ENCODE data around the gene RPA3. TPM values are rescaled to one million over a fixed set of nuclear protein-coding genes. Genes with fewer than 3 reads are reported as not detected.
A peak's percentile ranks its signal among the peaks of the same experiment; 100 is the strongest.

The RPA3 gene
- total and polyA plus RNA-seq, 8 donors = 28.5 to 49.2 (median 43.5) TPM

- H3K4me1 ChIP-seq = peaks cover 0 to 7% of the 10 kb centered on the region in 2 donors
- DNase-seq (no peak), ATAC-seq (no peak)
- H3K9me3 ChIP-seq = no peaks in the 10 kb centered on the region
- H3K36me3 ChIP-seq = no peaks in the 10 kb centered on the region
- TF ChIP-seq CTCF (IDR thresholded peaks at IDR 0.05) = no peak
- no peaks in the 10 kb centered on the region for H3K27me3 ChIP-seq
- intact Hi-C loops (cut with DNase I) = no loop called here
- H3K4me3 ChIP-seq = no peak overlapping the region
- no peak overlapping the region for H3K27ac ChIP-seq
Observed at GRCh38 chr7:7737674-7738073, 19.3 kb upstream of the RPA3 start.

- H3K4me3 ChIP-seq = no peak overlapping the region
- H3K9me3 ChIP-seq = no peaks in the 10 kb centered on the region
- no peaks in the 10 kb centered on the region for H3K27me3 ChIP-seq
- no peak for TF ChIP-seq CTCF (IDR thresholded peaks at IDR 0.05)
- peaks cover 3 to 7% of the 10 kb centered on the region in 2 donors for H3K4me1 ChIP-seq
- no peaks in the 10 kb centered on the region for H3K36me3 ChIP-seq
- intact Hi-C loops (cut with DNase I) = no loop called here
- no peak overlapping the region for H3K27ac ChIP-seq
- DNase-seq (no peak), ATAC-seq (no peak)
Observed at GRCh38 chr7:7736671-7737070, 18.3 kb upstream of the RPA3 start.

GRCh38 chr7:7732621-7733281 lies 14.3 kb upstream of the RPA3 start:
- Histone ChIP-seq H3K4me1 (peaks cover 0 to 7% of the 10 kb centered on the region in 2 donors), H3K9me3 (no peaks in the 10 kb centered on the region), H3K36me3 (no peaks in the 10 kb centered on the region), H3K27ac (no peak overlapping the region), H3K27me3 (no peaks in the 10 kb centered on the region), H3K4me3 (no peak overlapping the region)
- DNase-seq = peak in 1 of 4 donors; percentile 10
- intact Hi-C loops (cut with DNase I) = no loop called here
- no peak for TF ChIP-seq CTCF (IDR thresholded peaks at IDR 0.05)
- no peak for ATAC-seq

- no peak overlapping the region for H3K27ac ChIP-seq
- DNase-seq = no peak
- no peaks in the 10 kb centered on the region for H3K36me3 ChIP-seq
- H3K9me3 ChIP-seq = no peaks in the 10 kb centered on the region
- H3K27me3 ChIP-seq = no peaks in the 10 kb centered on the region
- TF ChIP-seq CTCF (IDR thresholded peaks at IDR 0.05) = no peak
- peak; percentile 61 for ATAC-seq
- peaks cover 0 to 7% of the 10 kb centered on the region in 2 donors for H3K4me1 ChIP-seq
- intact Hi-C loops (cut with DNase I) = no loop called here
- H3K4me3 ChIP-seq = no peak overlapping the region
Observed at GRCh38 chr7:7731732-7732131, 13.3 kb upstream of the RPA3 start.

- H3K27ac ChIP-seq = no peak overlapping the region
- intact Hi-C loops (cut with DNase I) = no loop called here
Observed at GRCh38 chr7:7720750-7721621, 2.6 kb upstream of the RPA3 start.

More at GRCh38 chr7:7720750-7721621, 2.6 kb upstream of the RPA3 start:
- no peaks in the 10 kb centered on the region for H3K9me3 ChIP-seq
- ATAC-seq (no peak), DNase-seq (no peak)
- H3K36me3 ChIP-seq = no peaks in the 10 kb centered on the region
- H3K27me3 ChIP-seq = no peaks in the 10 kb centered on the region
- peaks cover 0 to 3% of the 10 kb centered on the region in 2 donors for H3K4me1 ChIP-seq
- H3K4me3 ChIP-seq = no peak overlapping the region
- no peak for TF ChIP-seq CTCF (IDR thresholded peaks at IDR 0.05)
